DOHH2 (cell line): ENCODE data around the gene AKR1C8.

Experiments
- H3F3A ChIP-seq: fragments of 200-600 bp; sonication (generic), shearing (Covaris generic); 2 replicates; pipeline ENCODE4 v1.6.0; 2016; ENCODE audit warnings: antibody characterized with exemption, mild to moderate bottlenecking; ENCODE audit not compliant: control insufficient read depth, insufficient read depth
- H3K27ac ChIP-seq: fragments of 200-600 bp; sonication (generic); 2 replicates; pipeline ENCODE4 v1.5.1; 2014; ENCODE audit warnings: low read depth, mild to moderate bottlenecking, low read length, moderate library complexity
- H3K27me3 ChIP-seq: fragments of 200-600 bp; sonication (generic); 2 replicates; pipeline ENCODE4 v1.6.1; 2014; ENCODE audit warnings: mild to moderate bottlenecking, low read length, mixed read lengths; ENCODE audit not compliant: control insufficient read depth
- H3K36me3 ChIP-seq: fragments of 200-600 bp; sonication (generic); 2 replicates; pipeline ENCODE4 v1.6.1; 2014; ENCODE audit warnings: mild to moderate bottlenecking, low read length, moderate library complexity, mixed read lengths; ENCODE audit not compliant: control insufficient read depth
- H3K4me1 ChIP-seq: fragments of 200-600 bp; sonication (generic); 2 replicates; pipeline ENCODE4 v1.6.1; 2014; ENCODE audit warnings: mild to moderate bottlenecking, low read length, mixed read lengths; ENCODE audit not compliant: control insufficient read depth
- H3K4me2 ChIP-seq: fragments of 200-600 bp; sonication (generic); 2 replicates; pipeline ENCODE4 v1.6.0; 2014; ENCODE audit warnings: mild to moderate bottlenecking, low read length, moderate library complexity
- H3K4me3 ChIP-seq: fragments of 200-600 bp; sonication (generic); 2 replicates; pipeline ENCODE4 v1.5.1; 2014; ENCODE audit warnings: mild to moderate bottlenecking, low read length, mixed read lengths
- H3K79me2 ChIP-seq: fragments of 200-600 bp; sonication (generic); 2 replicates; pipeline ENCODE4 v1.6.1; 2014; ENCODE audit warnings: mild to moderate bottlenecking, low read length, mixed read lengths; ENCODE audit not compliant: control insufficient read depth
- H3K9me2 ChIP-seq: fragments of 200-600 bp; sonication (generic); replicated peaks from 2 replicates; pipeline ENCODE4 v1.6.1; 2014; ENCODE audit warnings: mild to moderate bottlenecking, low read length, mixed read lengths; ENCODE audit not compliant: control insufficient read depth
- H3K9me3 ChIP-seq: fragments of 200-600 bp; sonication (generic); 2 replicates; pipeline ENCODE4 v1.6.1; 2014; ENCODE audit warnings: antibody characterized with exemption, low read length, mixed read lengths; ENCODE audit not compliant: control insufficient read depth, insufficient read depth
- H4K20me1 ChIP-seq: fragments of 200-600 bp; sonication (generic); 2 replicates; pipeline ENCODE4 v1.6.0; 2014; ENCODE audit warnings: low read depth, mild to moderate bottlenecking, antibody characterized with exemption, low read length, moderate library complexity; ENCODE audit not compliant: control insufficient read depth, insufficient read depth
- EZH2phosphoT487 ChIP-seq: fragments of 200-600 bp; sonication (generic); IDR thresholded peaks from 2 replicates; pipeline ENCODE4 v1.6.1; 2017; ENCODE audit warnings: borderline replicate concordance, mild to moderate bottlenecking, antibody characterized with exemption, low read length, moderate library complexity, mixed read lengths
- TF ChIP-seq, protein P1 (sequence below): fragments of 200-600 bp; sonication (generic); IDR thresholded peaks from one replicate; pipeline ENCODE4 v1.5.1; 2014; ENCODE audit warnings: antibody characterized with exemption, mild to moderate bottlenecking, low read depth, low read length; ENCODE audit not compliant: poor library complexity, severe bottlenecking

The AKR1C8 gene

GRCh38 chr10:5184987-5185775, at the start of gene AKR1C8:
AKR1C8 (minus strand) TSS chr10:5185150; CDS start chr10:5185104, 46 bp downstream.
- no peaks in the 10 kb centered on the region for H3F3A ChIP-seq
- H3K4me3 ChIP-seq = no peak within 1 kb of the TSS
- no peaks in the 10 kb centered on the region for H3K79me2 ChIP-seq
- no peak within 1 kb of the TSS for H3K27ac ChIP-seq
- no peaks in the 10 kb centered on the region for H3K36me3 ChIP-seq
- H3K9me3 ChIP-seq = no peaks in the 10 kb centered on the region
- no peaks in the 10 kb centered on the region for H3K9me2 ChIP-seq
- TF ChIP-seq, protein P1, sequence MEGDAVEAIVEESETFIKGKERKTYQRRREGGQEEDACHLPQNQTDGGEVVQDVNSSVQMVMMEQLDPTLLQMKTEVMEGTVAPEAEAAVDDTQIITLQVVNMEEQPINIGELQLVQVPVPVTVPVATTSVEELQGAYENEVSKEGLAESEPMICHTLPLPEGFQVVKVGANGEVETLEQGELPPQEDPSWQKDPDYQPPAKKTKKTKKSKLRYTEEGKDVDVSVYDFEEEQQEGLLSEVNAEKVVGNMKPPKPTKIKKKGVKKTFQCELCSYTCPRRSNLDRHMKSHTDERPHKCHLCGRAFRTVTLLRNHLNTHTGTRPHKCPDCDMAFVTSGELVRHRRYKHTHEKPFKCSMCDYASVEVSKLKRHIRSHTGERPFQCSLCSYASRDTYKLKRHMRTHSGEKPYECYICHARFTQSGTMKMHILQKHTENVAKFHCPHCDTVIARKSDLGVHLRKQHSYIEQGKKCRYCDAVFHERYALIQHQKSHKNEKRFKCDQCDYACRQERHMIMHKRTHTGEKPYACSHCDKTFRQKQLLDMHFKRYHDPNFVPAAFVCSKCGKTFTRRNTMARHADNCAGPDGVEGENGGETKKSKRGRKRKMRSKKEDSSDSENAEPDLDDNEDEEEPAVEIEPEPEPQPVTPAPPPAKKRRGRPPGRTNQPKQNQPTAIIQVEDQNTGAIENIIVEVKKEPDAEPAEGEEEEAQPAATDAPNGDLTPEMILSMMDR = no peak
- no peak for TF ChIP-seq EZH2phosphoT487
- H4K20me1 ChIP-seq = no peaks in the 10 kb centered on the region
- no peaks in the 10 kb centered on the region for H3K27me3 ChIP-seq
- no peaks in the 10 kb centered on the region for H3K4me1 ChIP-seq
- no peak within 1 kb of the TSS for H3K4me2 ChIP-seq

- H3K4me3 ChIP-seq = no peak overlapping the region
- no peaks in the 10 kb centered on the region for H3K9me3 ChIP-seq
- no peak for TF ChIP-seq EZH2phosphoT487
- TF ChIP-seq, protein P1 = no peak
- H3K4me1 ChIP-seq = no peaks in the 10 kb centered on the region
- no peak overlapping the region for H3K27ac ChIP-seq
- no peaks in the 10 kb centered on the region for H3K9me2 ChIP-seq
- H3K27me3 ChIP-seq = no peaks in the 10 kb centered on the region
- H3K4me2 ChIP-seq = no peak overlapping the region
- H4K20me1 ChIP-seq = no peaks in the 10 kb centered on the region
- no peaks in the 10 kb centered on the region for H3F3A ChIP-seq
- no peaks in the 10 kb centered on the region for H3K79me2 ChIP-seq
- H3K36me3 ChIP-seq = no peaks in the 10 kb centered on the region
These were observed 49.3 kb upstream of the AKR1C8 start for GRCh38 chr10:5234106-5234860.

DNA sequence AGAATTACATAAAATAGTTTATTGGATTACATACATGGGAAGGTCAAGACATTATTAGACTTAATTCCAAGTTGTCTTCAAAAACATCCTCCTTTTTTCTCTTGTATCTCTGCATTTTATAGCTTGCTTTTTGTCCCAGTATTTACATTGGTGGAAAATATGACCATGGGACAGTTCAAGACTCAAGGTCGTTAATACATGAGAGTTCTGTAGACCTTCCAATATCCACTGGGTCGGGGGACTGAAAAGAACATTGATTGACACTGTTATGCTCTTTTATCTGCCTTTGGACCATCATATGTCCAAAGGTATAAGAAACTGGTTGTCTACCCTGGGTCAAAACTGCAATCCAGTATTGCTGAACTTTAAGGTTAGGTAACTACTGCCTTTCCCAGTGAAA, 48.4 kb upstream of the AKR1C8 start:
- Histone ChIP-seq H3K79me2 (no peaks in the 10 kb centered on the region), H3K27ac (no peak overlapping the region), H3K4me3 (no peak overlapping the region), H3K4me1 (no peaks in the 10 kb centered on the region), H3K27me3 (no peaks in the 10 kb centered on the region), H3K4me2 (no peak overlapping the region), H3F3A (no peaks in the 10 kb centered on the region), H3K9me3 (no peaks in the 10 kb centered on the region), H3K9me2 (no peaks in the 10 kb centered on the region), H4K20me1 (no peaks in the 10 kb centered on the region), H3K36me3 (no peaks in the 10 kb centered on the region)
- TF ChIP-seq, protein P1 = no peak
- TF ChIP-seq EZH2phosphoT487 = no peak
